A549 (cell line): Measurements from ENCODE around the gene DERA. TPM values are rescaled to one million over a fixed set of nuclear protein-coding genes. Genes with fewer than 3 reads are reported as not detected.

Experiments used
- ATAC-seq, 2 experiments: fragments of 200-7000 bp in 1 of 2; fragments of >200 bp in 1 of 2; cut with Nextera tagmentation in 1 of 2; cut with Tn5 transposase in 1 of 2; 3 replicates each; pipeline versions ENCODE4 v1.8.0 to v1.9.1; 2018 to 2020; ENCODE audit warnings: mild to moderate bottlenecking in 1 of 2, moderate library complexity in 1 of 2
- CTCF ChIA-PET: fragments of 300-600 bp; sonication (Branson Sonifier 250); formaldehyde crosslinking; extraction: SDS; loops from one replicate; lab custom pipeline; 2021; ENCODE audit warnings: antibody characterized with exemption, inconsistent platforms; lab: Yijun Ruan, JAX
- POLR2A ChIA-PET: fragments of 350-600 bp; formaldehyde crosslinking; extraction: SDS; loops from one replicate; lab custom pipeline; 2021; ENCODE audit warnings: antibody characterized with exemption, inconsistent platforms; lab: Yijun Ruan, JAX
- DNase-seq, 2 experiments: peaks; one replicate each; pipeline versions ENCODE4 v3.0.0 to v3.0.0-alpha.2; 2011 to 2016; ENCODE audit warnings: low read depth in 1 of 2, low spot score in 1 of 2
- FAIRE-seq: peaks from 2 replicates; lab custom pipeline; 2011; peaks lifted over from hg19 to GRCh38; lab: Jason Lieb, UNC
- H3K27ac ChIP-seq, 2 experiments: fragments of >200 bp; sonication (Bioruptor Twin); formaldehyde crosslinking; 3 replicates each; pipeline ENCODE4 v1.5.1; 2016 to 2017
- H3K4me1 ChIP-seq: fragments of >200 bp; sonication (Bioruptor Twin); formaldehyde crosslinking; 3 replicates; pipeline ENCODE4 v1.6.1; 2016
- H3K4me2 ChIP-seq: fragments of >200 bp; sonication (Bioruptor Twin); formaldehyde crosslinking; 3 replicates; pipeline ENCODE4 v1.6.1; 2016
- H3K4me3 ChIP-seq: fragments of >200 bp; sonication (Bioruptor Twin); formaldehyde crosslinking; 3 replicates; pipeline ENCODE4 v1.5.1; 2016
- H3K9me3 ChIP-seq: fragments of >200 bp; sonication (Bioruptor Twin); formaldehyde crosslinking; 3 replicates; pipeline ENCODE4 v1.6.1; 2016
- CEBPB ChIP-seq, 2 experiments: fragments of >200 bp in 1 of 2; sonication (Bioruptor Twin) in 1 of 2; formaldehyde crosslinking in 1 of 2; IDR thresholded peaks; 2 replicates each; pipeline ENCODE4 v1.6.1; 2012 to 2016
- E2F6 ChIP-seq: IDR thresholded peaks from 2 replicates; pipeline ENCODE4 v1.6.1; 2012; ENCODE audit warnings: low read depth, borderline replicate concordance
- EP300 ChIP-seq, 2 experiments: fragments of >200 bp; sonication (Bioruptor Twin); formaldehyde crosslinking; IDR thresholded peaks; 2 replicates in 1 of 2; 3 replicates in 1 of 2; pipeline ENCODE4 v1.6.1; 2016 to 2017
- FOXS1 ChIP-seq: fragments of 250-450 bp; sonication (Bioruptor Pico); IDR thresholded peaks from 2 replicates; pipeline ENCODE4 v1.5.0; 2020; ENCODE audit warnings: mild to moderate bottlenecking, moderate library complexity
- GATA3 ChIP-seq: IDR thresholded peaks from 2 replicates; pipeline ENCODE4 v1.6.1; 2012; ENCODE audit warnings: borderline replicate concordance
- HOXA7 ChIP-seq: fragments of 250-450 bp; sonication (Bioruptor Pico); IDR thresholded peaks from 2 replicates; pipeline ENCODE4 v1.5.0; 2020; ENCODE audit warnings: mild to moderate bottlenecking, moderate library complexity
- JUNB ChIP-seq: fragments of >200 bp; sonication (Bioruptor Twin); formaldehyde crosslinking; IDR thresholded peaks from 2 replicates; pipeline ENCODE4 v1.6.1; 2016
- KDM1A ChIP-seq: fragments of 200-600 bp; sonication (generic); IDR thresholded peaks from 2 replicates; pipeline ENCODE4 v1.6.1; 2016; ENCODE audit warnings: low read depth, mild to moderate bottlenecking
- MAZ ChIP-seq: fragments of 150-350 bp; IDR thresholded peaks from 2 replicates; pipeline ENCODE4 v1.6.1; 2014; ENCODE audit warnings: antibody characterized with exemption, low read depth, low read length, borderline replicate concordance
- MYC ChIP-seq: IDR thresholded peaks from 2 replicates; pipeline ENCODE4 v1.6.1; 2012; ENCODE audit warnings: mild to moderate bottlenecking, inconsistent platforms, low read length, improper control_type of control experiment, borderline replicate concordance
- NR3C1 ChIP-seq: fragments of >200 bp; sonication (Bioruptor Twin); formaldehyde crosslinking; IDR thresholded peaks from 3 replicates; pipeline ENCODE4 v1.6.1; 2017
- PHF8 ChIP-seq: fragments of 200-600 bp; sonication (generic); IDR thresholded peaks from 2 replicates; pipeline ENCODE4 v1.6.1; 2016; ENCODE audit warnings: low read depth, mild to moderate bottlenecking, antibody characterized with exemption, moderate library complexity, borderline replicate concordance
- POLR2AphosphoS2 ChIP-seq: conservative IDR thresholded peaks from 2 replicates; pipeline ENCODE4 v1.6.1; 2012; ENCODE audit warnings: low read length, improper control_type of control experiment, inconsistent platforms
- RCOR1 ChIP-seq: fragments of 150-350 bp; IDR thresholded peaks from 2 replicates; pipeline ENCODE4 v1.6.1; 2014; ENCODE audit warnings: antibody characterized with exemption, low read length, low read depth
- REST ChIP-seq: fragments of 200-600 bp; sonication (generic); IDR thresholded peaks from 2 replicates; pipeline ENCODE4 v1.6.1; 2016; ENCODE audit warnings: antibody characterized with exemption, mild to moderate bottlenecking, moderate library complexity
- SMC3 ChIP-seq: fragments of >200 bp; sonication (Bioruptor Twin); formaldehyde crosslinking; IDR thresholded peaks from 3 replicates; pipeline ENCODE4 v1.6.1; 2018; ENCODE audit warnings: inconsistent platforms
- SREBF2 ChIP-seq: fragments of 450-650 bp; IDR thresholded peaks from 2 replicates; pipeline ENCODE4 v1.6.1; 2014; ENCODE audit warnings: mild to moderate bottlenecking, moderate library complexity
- TFCP2L1 ChIP-seq: fragments of 250-450 bp; sonication (Bioruptor Pico); IDR thresholded peaks from 2 replicates; pipeline ENCODE4 v1.5.0; 2021; ENCODE audit warnings: mild to moderate bottlenecking
- TP53 ChIP-seq: fragments of 250-450 bp; sonication (Bioruptor Pico); IDR thresholded peaks from 2 replicates; pipeline ENCODE4 v1.5.0; 2021; ENCODE audit warnings: mild to moderate bottlenecking, moderate library complexity
- WGBS: methylation state at CpG from one replicate; pipeline ENCODE4 v1.1.6; 2017; ENCODE audit errors: missing lambda C conversion rate; 5-methylcytosine and 5-hydroxymethylcytosine counted together
- polyA plus RNA-seq, 4 experiments: library from polyadenylated mRNA; depleted of rRNA in 3 of 4; stranded (reverse); fragments of >200 nt; fragmentation: RNase III in 1 of 4; extraction: RNeasy Plus Mini Kit Qiagen cat#74134 plus additional on column Dnase treatment in 1 of 4; gene quantifications; 2 replicates in 3 of 4; 3 replicates in 1 of 4; pipeline ENCODE4 v1.2.3, GENCODE V29; 2011 to 2017

The DERA gene
- polyA plus RNA-seq, 2 of the 4 experiments (the other 2 are of a cell fraction): 45.2 to 65.0 TPM

- CTCF ChIA-PET: no interaction called here
- 97% methylated on average over 2 of the region's 2 CpGs for WGBS
Observed at GRCh38 chr12:15919418-15919817, 8.3 kb downstream of the DERA start.

GRCh38 chr12:15924956-15925355, 13.8 kb downstream of the DERA start:
- WGBS: 83% methylated on average over 1 of the region's 1 CpG
- CTCF ChIA-PET: no interaction called here
- TF ChIP-seq PHF8 (no peak), REST (no peak), SREBF2 (no peak), E2F6 (no peak), MYC (no peak), CEBPB (IDR thresholded peaks at IDR 0.05) (no peak), FOXS1 (CRISPR knock-in tag) (no peak), SMC3 (no peak), RCOR1 (no peak), TP53 (CRISPR knock-in tag) (no peak), KDM1A (no peak), GATA3 (no peak), MAZ (no peak), POLR2AphosphoS2 (no peak), NR3C1 (no peak)
- ATAC-seq (no peak), DNase-seq (no peak), FAIRE-seq (no peak)
- Histone ChIP-seq H3K27ac (no peak overlapping the region), H3K9me3 (no peaks in the 10 kb centered on the region), H3K4me3 (no peak overlapping the region), H3K4me1 (peaks cover 13% of the 10 kb centered on the region), H3K4me2 (no peak overlapping the region)
- POLR2A ChIA-PET: no interaction called here

More at GRCh38 chr12:15919418-15919817, 8.3 kb downstream of the DERA start:
- Histone ChIP-seq H3K4me2 (no peak overlapping the region), H3K27ac (no peak overlapping the region), H3K9me3 (no peaks in the 10 kb centered on the region), H3K4me3 (no peak overlapping the region), H3K4me1 (no peaks in the 10 kb centered on the region)
- FAIRE-seq (no peak), ATAC-seq (no peak), DNase-seq (no peak)
- POLR2A ChIA-PET: interaction anchor here (0.6 kb wide), 1 partner anchor 10 kb away, joined by 3 read pairs; no protein-coding TSS in a partner anchor
- TF ChIP-seq TFCP2L1 (CRISPR knock-in tag) (no peak), JUNB (no peak), HOXA7 (no peak)

GRCh38 chr12:15928346-15928745, 17.2 kb downstream of the DERA start:
- ATAC-seq (peak; percentile 74 to 81; a peak in 5 of 6 replicates), DNase-seq (peak in 1 of 2 experiments; percentile 42), FAIRE-seq (peak; percentile 63)
- Histone ChIP-seq H3K4me2 (peak overlapping the region; percentile 31; the same call in 2 of the 3 replicates), H3K27ac (no peak overlapping the region), H3K9me3 (no peaks in the 10 kb centered on the region), H3K4me1 (peaks cover 20% of the 10 kb centered on the region), H3K4me3 (no peak overlapping the region)
- ChIA-PET POLR2A (no interaction called here), CTCF (interaction anchor here (1.1 kb wide), 1 partner anchor 26 kb away, joined by 3 read pairs; no protein-coding TSS in a partner anchor)
- TF ChIP-seq EP300 (IDR thresholded peaks at IDR 0.05): no peak
- 5% methylated on average over 2 of the region's 2 CpGs for WGBS
